H9 (cell line): ENCODE measurements around the gene NEMP1. TPM values are rescaled to one million over a fixed set of nuclear protein-coding genes. Genes with fewer than 3 reads are reported as not detected.

Source experiments
- DNase-seq: peaks from one replicate; pipeline ENCODE4 v3.0.0-alpha.2; 2017
- H2AFZ ChIP-seq: one replicate; pipeline ENCODE4 v1.6.1; 2013; ENCODE audit warnings: mild to moderate bottlenecking, low read length, control low read depth, moderate library complexity
- H2AK5ac ChIP-seq: 2 replicates; pipeline ENCODE4 v1.6.1; 2013; ENCODE audit warnings: low read length, control low read depth, mixed read lengths; ENCODE audit not compliant: insufficient read length
- H2BK120ac ChIP-seq: one replicate; pipeline ENCODE4 v1.6.1; 2013; ENCODE audit warnings: low read depth, mild to moderate bottlenecking, low read length, control low read depth, inconsistent platforms; ENCODE audit not compliant: poor library complexity, severe bottlenecking
- H2BK12ac ChIP-seq: 2 replicates; pipeline ENCODE4 v1.6.1; 2013; ENCODE audit warnings: low read length, control low read depth, mixed read lengths, low read depth; ENCODE audit not compliant: insufficient read length
- H2BK15ac ChIP-seq: 2 replicates; pipeline ENCODE4 v1.6.1; 2013; ENCODE audit warnings: low read depth, low read length, control low read depth
- H2BK20ac ChIP-seq: one replicate; pipeline ENCODE4 v1.6.1; 2013; ENCODE audit warnings: low read depth, mild to moderate bottlenecking, low read length, control low read depth, inconsistent platforms; ENCODE audit not compliant: poor library complexity, severe bottlenecking
- H2BK5ac ChIP-seq: 2 replicates; pipeline ENCODE4 v1.6.1; 2013; ENCODE audit warnings: low read length, control low read depth, mixed read lengths; ENCODE audit not compliant: insufficient read length
- H3K14ac ChIP-seq: 2 replicates; pipeline ENCODE4 v1.6.1; 2013; ENCODE audit warnings: low read length, control low read depth; ENCODE audit not compliant: insufficient read depth
- H3K18ac ChIP-seq: 2 replicates; pipeline ENCODE4 v1.6.1; 2013; ENCODE audit warnings: low read depth, mild to moderate bottlenecking, mixed read lengths, low read length, control low read depth; ENCODE audit not compliant: insufficient read length
- H3K23ac ChIP-seq: 2 replicates; pipeline ENCODE4 v1.6.1; 2013; ENCODE audit warnings: low read length, control low read depth, mixed read lengths, low read depth; ENCODE audit not compliant: insufficient read length
- H3K23me2 ChIP-seq: 2 replicates; pipeline ENCODE4 v1.6.1; 2013; ENCODE audit warnings: low read depth, mild to moderate bottlenecking, mixed read lengths, low read length, control low read depth; ENCODE audit not compliant: insufficient read length, poor library complexity, severe bottlenecking
- H3K27ac ChIP-seq: 2 replicates; pipeline ENCODE4 v1.5.1; 2013; ENCODE audit warnings: low read length, control low read depth, mixed read lengths, low read depth; ENCODE audit not compliant: insufficient read length
- H3K27me3 ChIP-seq: 2 replicates; pipeline ENCODE4 v1.6.1; 2013; ENCODE audit warnings: low read length, control low read depth, inconsistent platforms; ENCODE audit not compliant: insufficient read depth
- H3K4ac ChIP-seq: 2 replicates; pipeline ENCODE4 v1.6.1; 2013; ENCODE audit warnings: low read depth, mild to moderate bottlenecking, control low read depth, inconsistent platforms, low read length, moderate library complexity
- H3K4me1 ChIP-seq: 2 replicates; pipeline ENCODE4 v1.6.1; 2013; ENCODE audit warnings: low read length, control low read depth, inconsistent platforms; ENCODE audit not compliant: insufficient read depth
- H3K4me2 ChIP-seq: 2 replicates; pipeline ENCODE4 v1.6.1; 2013; ENCODE audit warnings: low read length, control low read depth, mixed read lengths; ENCODE audit not compliant: insufficient read length, insufficient read depth
- H3K56ac ChIP-seq: 2 replicates; pipeline ENCODE4 v1.6.1; 2013; ENCODE audit warnings: low read depth, mild to moderate bottlenecking, mixed read lengths, low read length, control low read depth; ENCODE audit not compliant: insufficient read length
- H3K79me1 ChIP-seq: 2 replicates; pipeline ENCODE4 v1.6.1; 2013; ENCODE audit warnings: low read depth, mild to moderate bottlenecking, moderate library complexity, low read length, control low read depth, inconsistent platforms; ENCODE audit not compliant: insufficient read depth, poor library complexity, severe bottlenecking
- H3K79me2 ChIP-seq: 2 replicates; pipeline ENCODE4 v1.6.1; 2013; ENCODE audit warnings: low read length, control low read depth, inconsistent platforms; ENCODE audit not compliant: insufficient read depth
- H3K9ac ChIP-seq: 2 replicates; pipeline ENCODE4 v1.6.1; 2013; ENCODE audit warnings: low read length, control low read depth, mixed read lengths; ENCODE audit not compliant: insufficient read length; ENCODE audit errors: extremely low read depth
- H3K9me3 ChIP-seq: one replicate; pipeline ENCODE4 v1.6.1; 2013; ENCODE audit warnings: low read depth, low read length, inconsistent platforms; ENCODE audit not compliant: control insufficient read depth
- H3T11ph ChIP-seq: one replicate; pipeline ENCODE4 v1.6.1; 2013; ENCODE audit warnings: mild to moderate bottlenecking, low read length, control low read depth, inconsistent platforms
- H4K20me1 ChIP-seq: one replicate; pipeline ENCODE4 v1.6.1; 2013; ENCODE audit not compliant: control insufficient read depth, insufficient read length, insufficient read depth
- H4K5ac ChIP-seq: 2 replicates; pipeline ENCODE4 v1.6.1; 2013; ENCODE audit warnings: low read depth, mild to moderate bottlenecking, mixed read lengths, low read length, control low read depth; ENCODE audit not compliant: insufficient read length
- H4K8ac ChIP-seq: replicated peaks from 2 replicates; pipeline ENCODE4 v1.6.1; 2013; ENCODE audit warnings: low read length, control low read depth, mixed read lengths, low read depth; ENCODE audit not compliant: insufficient read length
- H4K91ac ChIP-seq: 2 replicates; pipeline ENCODE4 v1.6.1; 2013; ENCODE audit warnings: low read depth, mild to moderate bottlenecking, moderate library complexity, mixed read lengths, low read length, control low read depth; ENCODE audit not compliant: insufficient read length
- H3K27ac Mint-ChIP-seq, 3 experiments: 2 replicates in 2 of 3; 3 replicates in 1 of 3; pipeline ENCODE4 v1.8.0; 2020 to 2021; ENCODE audit warnings: mixed read lengths in 3 of 3, mild to moderate bottlenecking in 1 of 3, moderate library complexity in 1 of 3
- H3K27me3 Mint-ChIP-seq: 2 replicates; pipeline ENCODE4 v1.8.0; 2021; ENCODE audit warnings: low read depth, mild to moderate bottlenecking, moderate library complexity, mixed read lengths
- H3K36me3 Mint-ChIP-seq, 3 experiments: 2 replicates in 2 of 3; 3 replicates in 1 of 3; pipeline ENCODE4 v1.8.0; 2020 to 2021; ENCODE audit warnings: low read depth in 3 of 3, mixed read lengths in 3 of 3; ENCODE audit not compliant: insufficient read depth in 1 of 3
- H3K4me1 Mint-ChIP-seq, 2 experiments: 2 replicates each; pipeline ENCODE4 v1.8.0; 2020; ENCODE audit warnings: mixed read lengths in 2 of 2
- H3K4me3 Mint-ChIP-seq, 2 experiments: 2 replicates in 1 of 2; 3 replicates in 1 of 2; pipeline ENCODE4 v1.8.0; 2020 to 2021; ENCODE audit warnings: mild to moderate bottlenecking in 2 of 2, mixed read lengths in 2 of 2, moderate library complexity in 1 of 2
- H3K9me3 Mint-ChIP-seq, 2 experiments: 2 replicates in 1 of 2; 3 replicates in 1 of 2; pipeline ENCODE4 v1.8.0; 2020; ENCODE audit warnings: mild to moderate bottlenecking in 2 of 2, mixed read lengths in 2 of 2, moderate library complexity in 1 of 2
- CTCF ChIP-seq: fragments of 200-600 bp; sonication (generic); conservative IDR thresholded peaks from 3 replicates; pipeline ENCODE4 v1.8.0; 2021; ENCODE audit warnings: antibody characterized with exemption, mild to moderate bottlenecking
- WGBS: extraction: QIAGEN DNeasy Blood & Tissue Kit; methylation state at CpG from one replicate; pipeline ENCODE4 v1.1.7; 2013; ENCODE audit warnings: missing lambda C conversion rate, low lambda C conversion rate, mixed read lengths; ENCODE audit not compliant: insufficient read length; ENCODE audit errors: extremely low coverage; 5-methylcytosine and 5-hydroxymethylcytosine counted together
- total RNA-seq: library from RNA; stranded (reverse); gene quantifications from 2 replicates; pipeline ENCODE4 v1.2.1, GENCODE V29; 2021

NEMP1 gene
- total RNA-seq, 1 experiment from 2014 or later = 50.1 TPM

GRCh38 chr12:57031138-57031725 lies 47.4 kb downstream of the NEMP1 start:
- Histone ChIP-seq H4K8ac (no peak overlapping the region), H3K9me3 (no peaks in the 10 kb centered on the region), H3K27ac (no peak overlapping the region), H3K23ac (no peak overlapping the region), H3K9ac (no peak overlapping the region), H4K20me1 (no peaks in the 10 kb centered on the region), H2BK5ac (no peak overlapping the region), H3K27me3 (no peaks in the 10 kb centered on the region), H2BK12ac (no peak overlapping the region), H2AFZ (peak overlapping the region; percentile 56), H2AK5ac (no peak overlapping the region), H3K56ac (no peak overlapping the region), H4K5ac (no peak overlapping the region), H3K79me1 (no peaks in the 10 kb centered on the region), H3K4ac (no peak overlapping the region), H3K18ac (no peak overlapping the region), H3T11ph (no peak overlapping the region), H3K4me2 (no peak overlapping the region), H3K79me2 (no peaks in the 10 kb centered on the region), H3K14ac (no peak overlapping the region), H4K91ac (no peak overlapping the region), H3K4me1 (no peaks in the 10 kb centered on the region), H2BK15ac (no peak overlapping the region), H2BK20ac (no peak overlapping the region), H2BK120ac (no peak overlapping the region), H3K23me2 (no peaks in the 10 kb centered on the region)
- Mint-ChIP-seq H3K4me3 (no peak overlapping the region), H3K27me3 (peaks cover 5% of the 10 kb centered on the region), H3K9me3 (no peaks in the 10 kb centered on the region), H3K27ac (no peak overlapping the region), H3K4me1 (peaks cover 21 to 36% of the 10 kb centered on the region in 2 experiments), H3K36me3 (no peaks in the 10 kb centered on the region)
- TF ChIP-seq CTCF = peak; percentile 30; the same call in 1 of the 3 replicates
- no peak for DNase-seq
- no CpG with 5 or more reads among the region's 2 CpGs for WGBS
